HG02970 (cell line): ENCODE measurements around the gene CD40LG.

Experiments
- ATAC-seq: cut with Tn5 transposase; IDR thresholded peaks from one replicate; pipeline ENCODE4 v1.9.1; 2021; ENCODE audit warnings: mild to moderate bottlenecking, moderate library complexity, moderate number of reproducible peaks; ENCODE audit not compliant: unreplicated experiment, low FRiP score

CD40LG gene

GRCh38 chrX:136692271-136692670, 44.3 kb downstream of the CD40LG start:
- ATAC-seq, result no peak

- no peak for ATAC-seq
Measured at GRCh38 chrX:136694431-136695087, 46.6 kb downstream of the CD40LG start.

GRCh38 chrX:136697156-136697555, 49.2 kb downstream of the CD40LG start:
- no peak for ATAC-seq

DNA sequence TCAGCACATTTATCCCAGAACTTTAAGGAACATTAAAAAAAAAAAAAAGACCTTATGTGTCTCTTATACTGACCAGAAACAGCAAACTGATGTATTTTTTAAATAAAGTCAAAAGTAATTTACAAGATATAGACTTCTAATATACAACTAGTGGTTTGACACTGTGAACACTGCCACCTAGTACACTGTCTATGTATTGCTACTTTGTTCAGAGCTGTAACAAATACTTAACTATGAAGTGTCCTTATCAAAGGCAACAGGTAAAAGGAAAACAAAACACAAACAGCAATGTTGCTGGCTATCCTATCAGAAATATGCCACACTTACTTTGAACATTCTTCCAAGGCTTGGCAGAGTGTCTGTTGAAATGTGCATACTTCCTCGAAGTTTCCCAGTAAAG, 60.4 kb downstream of the CD40LG start:
- no peak for ATAC-seq
